Mesendoderm (in vitro differentiated cells): ENCODE data around the gene RASSF8.

Experiments used
- DNase-seq: peaks from one replicate; pipeline ENCODE4 v3.0.0; 2013
- H2AK5ac ChIP-seq: 2 replicates; pipeline ENCODE4 v1.6.1; 2013; ENCODE audit warnings: low read length, inconsistent platforms
- H2BK120ac ChIP-seq: 2 replicates; pipeline ENCODE4 v1.6.1; 2013; ENCODE audit warnings: low read depth, mild to moderate bottlenecking, low read length, moderate library complexity, mixed read lengths
- H2BK15ac ChIP-seq: replicated peaks from 2 replicates; pipeline ENCODE4 v1.6.1; 2013; ENCODE audit warnings: low read depth, mild to moderate bottlenecking, moderate library complexity
- H2BK5ac ChIP-seq: 2 replicates; pipeline ENCODE4 v1.6.1; 2013; ENCODE audit warnings: low read length, inconsistent platforms
- H3K18ac ChIP-seq: 2 replicates; pipeline ENCODE4 v1.6.1; 2013; ENCODE audit warnings: mild to moderate bottlenecking, low read length, mixed read lengths
- H3K23ac ChIP-seq: one replicate; pipeline ENCODE4 v1.6.1; 2013; ENCODE audit warnings: low read length
- H3K27ac ChIP-seq: 2 replicates; pipeline ENCODE4 v1.5.1; 2013; ENCODE audit warnings: low read depth, mild to moderate bottlenecking, inconsistent platforms, low read length, moderate library complexity
- H3K27me3 ChIP-seq: 2 replicates; pipeline ENCODE4 v1.6.1; 2013; ENCODE audit warnings: low read length, control low read depth, mild to moderate bottlenecking, inconsistent platforms; ENCODE audit not compliant: insufficient read depth, poor library complexity
- H3K36me3 ChIP-seq: 2 replicates; pipeline ENCODE4 v1.6.1; 2013; ENCODE audit warnings: low read length, inconsistent platforms; ENCODE audit not compliant: control insufficient read depth, insufficient read depth
- H3K4ac ChIP-seq: one replicate; pipeline ENCODE4 v1.6.1; 2013; ENCODE audit warnings: low read depth, mild to moderate bottlenecking, low read length, moderate library complexity
- H3K4me1 ChIP-seq: 2 replicates; pipeline ENCODE4 v1.6.1; 2013; ENCODE audit warnings: low read depth, low read length, inconsistent platforms; ENCODE audit not compliant: control insufficient read depth
- H3K4me2 ChIP-seq: 2 replicates; pipeline ENCODE4 v1.6.1; 2013; ENCODE audit warnings: low read length
- H3K4me3 ChIP-seq: 2 replicates; pipeline ENCODE4 v1.5.1; 2013; ENCODE audit warnings: mild to moderate bottlenecking, low read length
- H3K56ac ChIP-seq: one replicate; pipeline ENCODE4 v1.6.1; 2013; ENCODE audit warnings: low read length
- H3K79me1 ChIP-seq: 2 replicates; pipeline ENCODE4 v1.6.1; 2013; ENCODE audit warnings: low read length, inconsistent platforms
- H3K79me2 ChIP-seq: 2 replicates; pipeline ENCODE4 v1.6.1; 2013; ENCODE audit warnings: mild to moderate bottlenecking, low read length; ENCODE audit not compliant: control insufficient read depth, insufficient read depth
- H3K9ac ChIP-seq: 2 replicates; pipeline ENCODE4 v1.6.1; 2013; ENCODE audit warnings: low read length, inconsistent platforms
- H4K5ac ChIP-seq: one replicate; pipeline ENCODE4 v1.6.1; 2013; ENCODE audit warnings: low read length
- H4K8ac ChIP-seq: one replicate; pipeline ENCODE4 v1.6.1; 2013; ENCODE audit warnings: low read depth, mild to moderate bottlenecking, control low read depth, low read length, moderate library complexity
- WGBS: extraction: QIAGEN DNeasy Blood & Tissue Kit; methylation state at CpG from one replicate; pipeline ENCODE4 v1.1.7; 2013; ENCODE audit warnings: low lambda C conversion rate, missing lambda C conversion rate; ENCODE audit not compliant: insufficient coverage; ENCODE audit errors: extremely low coverage; 5-methylcytosine and 5-hydroxymethylcytosine counted together

Gene RASSF8

GRCh38 chr12:26090836-26091510 is 132.5 kb downstream of the RASSF8 start:
- Histone ChIP-seq H4K8ac (no peak overlapping the region), H3K27me3 (no peaks in the 10 kb centered on the region), H2BK5ac (no peak overlapping the region), H3K56ac (no peak overlapping the region), H3K27ac (no peak overlapping the region), H3K4me2 (no peak overlapping the region), H3K4me1 (peaks cover 2% of the 10 kb centered on the region), H3K23ac (no peak overlapping the region), H3K79me2 (no peaks in the 10 kb centered on the region), H3K36me3 (no peaks in the 10 kb centered on the region), H4K5ac (no peak overlapping the region), H3K79me1 (no peaks in the 10 kb centered on the region), H3K18ac (no peak overlapping the region), H3K9ac (no peak overlapping the region), H3K4me3 (no peak overlapping the region), H3K4ac (no peak overlapping the region), H2AK5ac (no peak overlapping the region), H2BK120ac (no peak overlapping the region), H2BK15ac (no peak overlapping the region)
- peak; percentile 63 for DNase-seq
- no CpG with 5 or more reads among the region's 11 CpGs for WGBS

GRCh38 chr12:26091822-26092221 is 133.3 kb downstream of the RASSF8 start:
- no peak overlapping the region for H3K4me3 ChIP-seq
- H3K4ac ChIP-seq, result no peak overlapping the region
- no peak overlapping the region for H2BK15ac ChIP-seq
- no peak overlapping the region for H3K23ac ChIP-seq
- no peak overlapping the region for H3K4me2 ChIP-seq
- peak; percentile 59 for DNase-seq
- H2AK5ac ChIP-seq, result no peak overlapping the region
- H4K5ac ChIP-seq, result no peak overlapping the region
- WGBS, result no CpG with 5 or more reads among the region's 6 CpGs
- no peaks in the 10 kb centered on the region for H3K79me1 ChIP-seq
- no peak overlapping the region for H4K8ac ChIP-seq
- H3K27ac ChIP-seq, result no peak overlapping the region
- H3K79me2 ChIP-seq, result no peaks in the 10 kb centered on the region
- no peak overlapping the region for H2BK120ac ChIP-seq
- no peak overlapping the region for H3K56ac ChIP-seq
- H3K36me3 ChIP-seq, result no peaks in the 10 kb centered on the region
- no peaks in the 10 kb centered on the region for H3K27me3 ChIP-seq
- H3K9ac ChIP-seq, result no peak overlapping the region
- peaks cover 2% of the 10 kb centered on the region for H3K4me1 ChIP-seq
- no peak overlapping the region for H2BK5ac ChIP-seq
- no peak overlapping the region for H3K18ac ChIP-seq

GRCh38 chr12:26092346-26093105 is 134.0 kb downstream of the RASSF8 start:
- Histone ChIP-seq H3K79me1 (no peaks in the 10 kb centered on the region), H2BK15ac (no peak overlapping the region), H4K8ac (no peak overlapping the region), H3K79me2 (no peaks in the 10 kb centered on the region), H3K4me1 (peaks cover 2% of the 10 kb centered on the region), H2BK120ac (no peak overlapping the region), H3K27me3 (no peaks in the 10 kb centered on the region), H3K27ac (no peak overlapping the region), H2BK5ac (no peak overlapping the region), H4K5ac (no peak overlapping the region), H3K36me3 (no peaks in the 10 kb centered on the region), H3K18ac (no peak overlapping the region), H3K4me3 (no peak overlapping the region), H2AK5ac (no peak overlapping the region), H3K4ac (no peak overlapping the region), H3K4me2 (no peak overlapping the region), H3K23ac (no peak overlapping the region), H3K9ac (no peak overlapping the region), H3K56ac (no peak overlapping the region)
- no peak for DNase-seq
- WGBS, result no CpG with 5 or more reads among the region's 4 CpGs

- Histone ChIP-seq H3K4me1 (no peaks in the 10 kb centered on the region), H3K4me3 (no peak overlapping the region), H3K4me2 (no peak overlapping the region), H3K56ac (no peak overlapping the region), H4K5ac (no peak overlapping the region), H2BK120ac (no peak overlapping the region), H2BK15ac (no peak overlapping the region), H3K79me2 (no peaks in the 10 kb centered on the region), H2BK5ac (no peak overlapping the region), H4K8ac (no peak overlapping the region), H3K4ac (no peak overlapping the region), H3K79me1 (no peaks in the 10 kb centered on the region), H3K18ac (no peak overlapping the region), H3K27me3 (no peaks in the 10 kb centered on the region), H3K27ac (no peak overlapping the region), H3K23ac (no peak overlapping the region), H2AK5ac (no peak overlapping the region), H3K36me3 (no peaks in the 10 kb centered on the region), H3K9ac (no peak overlapping the region)
- no CpG with 5 or more reads among the region's 2 CpGs for WGBS
- no peak for DNase-seq
Measured at GRCh38 chr12:26095186-26095585, 136.7 kb downstream of the RASSF8 start.

- Histone ChIP-seq H2AK5ac (no peak overlapping the region), H3K56ac (no peak overlapping the region), H3K27me3 (no peaks in the 10 kb centered on the region), H3K27ac (no peak overlapping the region), H3K9ac (no peak overlapping the region), H3K4me1 (peaks cover under 1% of the 10 kb centered on the region), H3K18ac (no peak overlapping the region), H3K4ac (no peak overlapping the region), H3K79me1 (no peaks in the 10 kb centered on the region), H3K36me3 (no peaks in the 10 kb centered on the region), H4K8ac (no peak overlapping the region), H3K23ac (no peak overlapping the region), H2BK5ac (no peak overlapping the region), H3K79me2 (no peaks in the 10 kb centered on the region), H4K5ac (no peak overlapping the region), H3K4me3 (no peak overlapping the region), H2BK120ac (no peak overlapping the region), H3K4me2 (no peak overlapping the region), H2BK15ac (no peak overlapping the region)
- WGBS, result no CpG with 5 or more reads among the region's 2 CpGs
- DNase-seq, result no peak
Measured at GRCh38 chr12:26096036-26096435, 137.6 kb downstream of the RASSF8 start.
